Measurements from ENCODE around the gene LIMS2. TPM values are rescaled to one million over a fixed set of nuclear protein-coding genes. Genes with fewer than 3 reads are reported as not detected.
A peak's percentile ranks its signal among the peaks of the same experiment; 100 is the strongest.

LIMS2 gene
- total RNA-seq, 1 donor = 14.8 TPM

DNA sequence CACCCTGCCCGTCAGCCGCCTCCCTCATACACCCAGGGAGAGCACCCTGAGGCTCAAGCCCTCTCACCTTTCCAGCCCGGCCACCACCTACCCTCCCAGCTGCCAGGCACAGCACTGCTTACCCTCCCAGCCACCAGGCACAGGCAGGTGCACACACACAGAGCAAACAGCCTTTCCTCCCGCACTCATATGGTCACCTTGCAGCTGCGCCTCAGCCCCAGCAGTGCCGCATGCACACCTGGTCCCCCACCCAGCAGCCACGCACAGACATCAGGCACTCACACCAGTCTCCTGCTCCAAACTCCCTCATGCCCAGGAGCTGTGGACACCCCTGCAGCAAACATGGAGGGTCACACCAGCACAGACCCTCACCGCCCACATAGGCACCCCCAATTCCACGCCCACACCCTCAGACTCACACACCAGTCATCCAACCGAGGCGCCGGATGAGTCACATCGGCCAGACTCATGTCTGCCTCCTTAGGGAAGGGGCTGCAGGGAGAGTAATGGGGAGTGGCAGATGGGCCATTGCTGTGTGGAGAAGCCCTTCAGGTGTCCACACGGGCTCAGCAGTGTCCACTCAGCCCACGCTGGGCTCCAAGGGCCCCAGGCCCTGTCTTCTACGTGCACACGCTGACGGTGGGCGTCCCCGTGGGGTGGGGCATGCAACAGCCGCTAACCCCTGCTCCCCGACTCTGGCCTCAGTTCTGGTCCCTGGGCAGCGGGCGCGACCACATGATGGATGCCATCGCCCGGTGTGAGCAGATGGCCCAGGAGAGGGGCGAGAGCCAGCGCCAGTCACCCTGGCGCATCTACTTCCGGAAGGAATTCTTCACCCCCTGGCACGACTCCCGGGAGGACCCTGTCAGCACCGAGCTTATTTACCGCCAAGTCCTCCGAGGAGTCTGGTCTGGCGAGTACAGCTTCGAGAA lies 51.7 kb downstream of the LIMS2 start:
- Histone ChIP-seq H3K36me3 (ENCODE audit: insufficient read depth, low read length) (no peaks in the 10 kb centered on the region), H3K79me2 (ENCODE audit: insufficient read depth, low read length) (no peaks in the 10 kb centered on the region), H3K27me3 (ENCODE audit: insufficient read depth, low read length) (no peaks in the 10 kb centered on the region), H3K9me3 (ENCODE audit: low read depth, low read length) (no peaks in the 10 kb centered on the region), H3K4me1 (ENCODE audit: insufficient read depth, low read length) (peaks cover 5% of the 10 kb centered on the region), H3K4me3 (ENCODE audit: insufficient read depth, low read length) (no peak overlapping the region), H3K4me2 (ENCODE audit: insufficient read depth, low read length) (no peak overlapping the region), H4K20me1 (ENCODE audit: insufficient read depth, low read length) (no peaks in the 10 kb centered on the region), H3K27ac (ENCODE audit: low read depth, low read length) (no peak overlapping the region), H2AFZ (ENCODE audit: low read length) (no peak overlapping the region)
- TF ChIP-seq, protein P1, sequence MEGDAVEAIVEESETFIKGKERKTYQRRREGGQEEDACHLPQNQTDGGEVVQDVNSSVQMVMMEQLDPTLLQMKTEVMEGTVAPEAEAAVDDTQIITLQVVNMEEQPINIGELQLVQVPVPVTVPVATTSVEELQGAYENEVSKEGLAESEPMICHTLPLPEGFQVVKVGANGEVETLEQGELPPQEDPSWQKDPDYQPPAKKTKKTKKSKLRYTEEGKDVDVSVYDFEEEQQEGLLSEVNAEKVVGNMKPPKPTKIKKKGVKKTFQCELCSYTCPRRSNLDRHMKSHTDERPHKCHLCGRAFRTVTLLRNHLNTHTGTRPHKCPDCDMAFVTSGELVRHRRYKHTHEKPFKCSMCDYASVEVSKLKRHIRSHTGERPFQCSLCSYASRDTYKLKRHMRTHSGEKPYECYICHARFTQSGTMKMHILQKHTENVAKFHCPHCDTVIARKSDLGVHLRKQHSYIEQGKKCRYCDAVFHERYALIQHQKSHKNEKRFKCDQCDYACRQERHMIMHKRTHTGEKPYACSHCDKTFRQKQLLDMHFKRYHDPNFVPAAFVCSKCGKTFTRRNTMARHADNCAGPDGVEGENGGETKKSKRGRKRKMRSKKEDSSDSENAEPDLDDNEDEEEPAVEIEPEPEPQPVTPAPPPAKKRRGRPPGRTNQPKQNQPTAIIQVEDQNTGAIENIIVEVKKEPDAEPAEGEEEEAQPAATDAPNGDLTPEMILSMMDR (IDR thresholded peaks at IDR 0.05; ENCODE audit: extremely low read depth, low read depth, low read length) = no peak
- DNase-seq (ENCODE audit: insufficient read length, low spot score, missing footprints) = peak; percentile 98

DNA sequence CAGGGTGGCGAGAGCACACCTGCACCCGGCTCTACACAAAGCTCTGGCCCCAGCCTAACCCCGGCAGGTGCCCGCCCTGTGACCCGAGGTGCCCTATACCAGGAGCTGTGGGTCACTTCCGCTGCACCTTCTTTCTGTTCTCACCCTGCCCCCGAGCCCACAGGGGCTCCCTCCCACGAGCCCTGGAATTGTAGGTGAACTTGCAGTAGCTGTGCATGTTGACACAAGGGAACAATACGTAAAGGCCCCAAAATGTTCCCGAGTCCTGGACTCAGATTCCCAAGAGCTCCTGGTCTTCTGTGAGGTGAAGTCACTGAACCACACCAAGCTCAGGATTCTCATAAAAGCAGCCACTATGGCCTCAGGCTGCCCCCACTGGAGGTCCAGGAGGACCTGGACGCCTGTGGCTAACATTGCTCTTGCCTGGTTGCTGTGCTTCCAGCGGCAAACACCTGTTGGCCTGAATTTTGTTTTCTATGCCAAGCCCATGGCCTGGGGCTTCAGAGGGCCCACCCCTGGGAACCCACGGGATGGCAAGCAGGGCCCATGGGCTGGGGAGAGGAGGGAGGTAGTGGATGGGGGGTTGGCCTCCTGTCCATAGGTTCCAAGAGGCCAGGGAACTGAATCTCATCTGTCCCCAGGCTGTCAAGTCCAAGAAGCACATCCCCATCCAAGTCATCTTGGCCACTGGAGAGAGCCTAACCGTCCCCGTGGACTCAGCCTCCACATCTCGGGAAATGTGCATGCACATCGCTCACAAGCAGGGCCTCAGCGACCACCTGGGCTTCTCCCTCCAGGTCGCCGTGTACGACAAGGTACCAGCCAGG lies 52.6 kb downstream of the LIMS2 start:
- H3K79me2 ChIP-seq (ENCODE audit: insufficient read depth, low read length) = no peaks in the 10 kb centered on the region
- no peaks in the 10 kb centered on the region for H3K36me3 ChIP-seq (ENCODE audit: insufficient read depth, low read length)
- H3K4me3 ChIP-seq (ENCODE audit: insufficient read depth, low read length) = no peak overlapping the region
- no peak overlapping the region for H3K4me2 ChIP-seq (ENCODE audit: insufficient read depth, low read length)
- no peak overlapping the region for H2AFZ ChIP-seq (ENCODE audit: low read length)
- TF ChIP-seq, protein P1 (IDR thresholded peaks at IDR 0.05; ENCODE audit: extremely low read depth, low read depth, low read length) = no peak
- H4K20me1 ChIP-seq (ENCODE audit: insufficient read depth, low read length) = no peaks in the 10 kb centered on the region
- peaks cover 5% of the 10 kb centered on the region for H3K4me1 ChIP-seq (ENCODE audit: insufficient read depth, low read length)
- H3K27ac ChIP-seq (ENCODE audit: low read depth, low read length) = no peak overlapping the region
- no peaks in the 10 kb centered on the region for H3K27me3 ChIP-seq (ENCODE audit: insufficient read depth, low read length)
- DNase-seq (ENCODE audit: insufficient read length, low spot score, missing footprints) = peak; percentile 86
- no peaks in the 10 kb centered on the region for H3K9me3 ChIP-seq (ENCODE audit: low read depth, low read length)

DNA sequence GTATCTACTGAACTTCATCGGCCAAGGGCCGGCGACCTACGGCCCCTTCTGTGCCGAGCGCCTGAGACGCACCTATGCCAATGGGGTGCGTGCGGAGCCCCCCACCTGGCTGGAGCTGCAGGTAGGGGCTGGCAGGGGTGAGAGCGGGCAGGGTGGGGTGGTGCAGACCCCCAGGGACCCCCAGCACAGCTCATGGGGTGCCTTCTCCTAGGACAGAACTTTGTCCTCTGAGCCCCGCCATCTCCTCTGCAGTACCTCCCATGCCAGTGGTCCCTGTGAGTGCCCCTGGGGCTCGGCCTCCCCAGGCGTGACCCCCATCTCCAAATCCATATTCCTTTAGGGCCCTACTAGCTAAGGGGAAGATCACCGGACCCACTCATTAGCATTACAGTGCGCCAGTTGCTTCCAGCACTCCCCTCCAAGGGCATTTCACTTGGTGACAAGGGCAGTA lies 53.3 kb downstream of the LIMS2 start:
- Histone ChIP-seq H3K4me3 (ENCODE audit: insufficient read depth, low read length) (no peak overlapping the region), H3K9me3 (ENCODE audit: low read depth, low read length) (no peaks in the 10 kb centered on the region), H3K27ac (ENCODE audit: low read depth, low read length) (no peak overlapping the region), H3K4me2 (ENCODE audit: insufficient read depth, low read length) (no peak overlapping the region), H4K20me1 (ENCODE audit: insufficient read depth, low read length) (no peaks in the 10 kb centered on the region), H3K4me1 (ENCODE audit: insufficient read depth, low read length) (peaks cover 5% of the 10 kb centered on the region), H3K27me3 (ENCODE audit: insufficient read depth, low read length) (no peaks in the 10 kb centered on the region), H3K36me3 (ENCODE audit: insufficient read depth, low read length) (no peaks in the 10 kb centered on the region), H2AFZ (ENCODE audit: low read length) (no peak overlapping the region), H3K79me2 (ENCODE audit: insufficient read depth, low read length) (no peaks in the 10 kb centered on the region)
- DNase-seq (ENCODE audit: insufficient read length, low spot score, missing footprints) = peak; percentile 76
- TF ChIP-seq, protein P1 (IDR thresholded peaks at IDR 0.05; ENCODE audit: extremely low read depth, low read depth, low read length) = no peak

DNA sequence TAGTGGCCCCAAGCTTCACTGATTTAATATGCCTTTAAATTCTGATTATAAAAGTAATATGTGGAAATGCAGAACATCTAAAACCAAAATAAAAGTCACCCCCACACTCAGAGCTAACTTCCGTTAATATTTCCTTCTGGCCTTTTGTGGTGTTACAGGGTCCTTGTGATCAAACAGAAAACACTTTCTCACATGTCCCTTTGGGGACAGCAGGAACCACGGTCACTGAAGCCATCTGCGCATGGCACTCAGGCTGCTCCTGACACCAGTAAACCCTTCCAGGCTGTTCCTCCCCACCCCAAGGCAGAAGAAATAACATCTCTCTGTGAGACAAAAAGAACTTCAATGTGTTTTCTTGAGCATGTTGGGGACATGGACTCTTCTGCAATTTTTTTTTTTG lies 54.5 kb downstream of the LIMS2 start:
- Histone ChIP-seq H3K27ac (ENCODE audit: low read depth, low read length) (no peak overlapping the region), H3K9me3 (ENCODE audit: low read depth, low read length) (no peaks in the 10 kb centered on the region), H3K4me2 (ENCODE audit: insufficient read depth, low read length) (no peak overlapping the region), H3K27me3 (ENCODE audit: insufficient read depth, low read length) (no peaks in the 10 kb centered on the region), H4K20me1 (ENCODE audit: insufficient read depth, low read length) (no peaks in the 10 kb centered on the region), H3K36me3 (ENCODE audit: insufficient read depth, low read length) (no peaks in the 10 kb centered on the region), H3K4me1 (ENCODE audit: insufficient read depth, low read length) (peaks cover 5% of the 10 kb centered on the region), H3K4me3 (ENCODE audit: insufficient read depth, low read length) (no peak overlapping the region), H2AFZ (ENCODE audit: low read length) (no peak overlapping the region), H3K79me2 (ENCODE audit: insufficient read depth, low read length) (no peaks in the 10 kb centered on the region)
- peak; percentile 69 for DNase-seq (ENCODE audit: insufficient read length, low spot score, missing footprints)
- TF ChIP-seq, protein P1 (IDR thresholded peaks at IDR 0.05; ENCODE audit: extremely low read depth, low read depth, low read length) = no peak
